Right lobe of liver (tissue), 4 donors: ENCODE measurements around the gene VARS2.

Source experiments
- CTCF ChIP-seq, 4 donors: fragments of 200-600 bp in 3 of 4; fragments of 450-650 bp in 1 of 4; IDR thresholded peaks; one replicate each; pipeline versions ENCODE4 v1.5.1 to v1.8.0; 2016 to 2022; ENCODE audit warnings: antibody characterized with exemption in 4 of 4, mild to moderate bottlenecking in 2 of 4
- POLR2A ChIP-seq: fragments of 450-650 bp; IDR thresholded peaks from one replicate; pipeline ENCODE4 v1.6.1; 2017; ENCODE audit warnings: antibody characterized with exemption, mild to moderate bottlenecking
- donor health status: DM: no; HTN: no; CAD: no.
- donor health status: DM: no; HTN: no; CAD: no.
- donor health status: DM: no; HTN: yes; CAD: no.

GRCh38 chr6:30926644-30927043 is 12.6 kb downstream of the VARS2 start:
- TF ChIP-seq POLR2A (no peak), CTCF (IDR thresholded peaks at IDR 0.05) (no peak)
